ENCODE measurements around the gene NOTCH2. TPM values are rescaled to one million over a fixed set of nuclear protein-coding genes. Genes with fewer than 3 reads are reported as not detected.
"Not testable (repeated sequence)": the region's sequence is repeated elsewhere in the genome, so short reads cannot be mapped to it uniquely, and the experiment has no call there.

Gene NOTCH2
- total and polyA plus RNA-seq, 3 experiments from 2014 or later, result 24.7 to 53.9 (median 47.1) TPM

GRCh38 chr1:119975582-119976254 is 93.7 kb downstream of the NOTCH2 start:
- H3K27ac Mint-ChIP-seq, result peak overlapping the region in 1 of 8 donors; percentile 57
- H3K27me3 ChIP-seq (ENCODE audit: insufficient read depth, low read length, poor library complexity, severe bottlenecking); H3K4me1 ChIP-seq (ENCODE audit: insufficient read depth, low read length); H3K4me3 ChIP-seq (ENCODE audit: low read length); H3K9me3 ChIP-seq (ENCODE audit: low read length); H3K27me3 Mint-ChIP-seq; CTCF ChIA-PET; DNase-seq; H3K9me3 Mint-ChIP-seq; H3K27ac ChIP-seq (ENCODE audit: low read depth, low read length); H3K4me3 Mint-ChIP-seq; POLR2A ChIA-PET: not testable (repeated sequence)
- H3K36me3 Mint-ChIP-seq, result peaks cover 0 to 34% (median 18%) of the 10 kb centered on the region in 3 donors
- peaks cover 0 to 11% (median 9%) of the 10 kb centered on the region in 3 donors for H3K4me1 Mint-ChIP-seq
- peaks cover 12% of the 10 kb centered on the region for H3K36me3 ChIP-seq (ENCODE audit: insufficient read depth, low read length)

- no peak for DNase-seq
- H3K4me1 ChIP-seq (ENCODE audit: insufficient read depth, low read length), result no peaks in the 10 kb centered on the region
- CTCF ChIA-PET, result no interaction called here
- Mint-ChIP-seq H3K4me1 (peaks cover 0 to 11% (median 9%) of the 10 kb centered on the region in 3 donors), H3K4me3 (no peak overlapping the region), H3K27ac (peak overlapping the region in 1 of 8 donors; percentile 24), H3K36me3 (peaks cover 0 to 39% (median 22%) of the 10 kb centered on the region in 3 donors), H3K9me3 (no peaks in the 10 kb centered on the region), H3K27me3 (no peaks in the 10 kb centered on the region)
- POLR2A ChIA-PET, result no interaction called here
- H3K36me3 ChIP-seq (ENCODE audit: insufficient read depth, low read length), result peaks cover 12% of the 10 kb centered on the region
- H3K27me3 ChIP-seq (ENCODE audit: insufficient read depth, low read length, poor library complexity, severe bottlenecking), result no peaks in the 10 kb centered on the region
- H3K4me3 ChIP-seq (ENCODE audit: low read length), result no peak overlapping the region
- H3K27ac ChIP-seq (ENCODE audit: low read depth, low read length), result no peak overlapping the region
- no peaks in the 10 kb centered on the region for H3K9me3 ChIP-seq (ENCODE audit: low read length)
These were observed 94.5 kb downstream of the NOTCH2 start for GRCh38 chr1:119975006-119975405.

GRCh38 chr1:119974013-119974412 is 95.4 kb downstream of the NOTCH2 start:
- peaks cover 0 to 11% (median 9%) of the 10 kb centered on the region in 3 donors for H3K4me1 Mint-ChIP-seq
- ChIA-PET CTCF (no interaction called here), POLR2A (no interaction called here)
- no peak overlapping the region for H3K4me3 Mint-ChIP-seq
- H3K9me3 Mint-ChIP-seq, result no peaks in the 10 kb centered on the region
- no peaks in the 10 kb centered on the region for H3K4me1 ChIP-seq (ENCODE audit: insufficient read depth, low read length)
- H3K36me3 ChIP-seq (ENCODE audit: insufficient read depth, low read length), result peaks cover 12% of the 10 kb centered on the region
- no peak overlapping the region for H3K27ac ChIP-seq (ENCODE audit: low read depth, low read length)
- peak overlapping the region in 2 of 8 donors; percentile 23 to 28 for H3K27ac Mint-ChIP-seq
- H3K27me3 ChIP-seq (ENCODE audit: insufficient read depth, low read length, poor library complexity, severe bottlenecking), result no peaks in the 10 kb centered on the region
- no peaks in the 10 kb centered on the region for H3K27me3 Mint-ChIP-seq
- DNase-seq, result no peak
- H3K4me3 ChIP-seq (ENCODE audit: low read length), result no peak overlapping the region
- H3K9me3 ChIP-seq (ENCODE audit: low read length), result no peaks in the 10 kb centered on the region
- H3K36me3 Mint-ChIP-seq, result peaks cover 0 to 44% (median 22%) of the 10 kb centered on the region in 3 donors

DNA sequence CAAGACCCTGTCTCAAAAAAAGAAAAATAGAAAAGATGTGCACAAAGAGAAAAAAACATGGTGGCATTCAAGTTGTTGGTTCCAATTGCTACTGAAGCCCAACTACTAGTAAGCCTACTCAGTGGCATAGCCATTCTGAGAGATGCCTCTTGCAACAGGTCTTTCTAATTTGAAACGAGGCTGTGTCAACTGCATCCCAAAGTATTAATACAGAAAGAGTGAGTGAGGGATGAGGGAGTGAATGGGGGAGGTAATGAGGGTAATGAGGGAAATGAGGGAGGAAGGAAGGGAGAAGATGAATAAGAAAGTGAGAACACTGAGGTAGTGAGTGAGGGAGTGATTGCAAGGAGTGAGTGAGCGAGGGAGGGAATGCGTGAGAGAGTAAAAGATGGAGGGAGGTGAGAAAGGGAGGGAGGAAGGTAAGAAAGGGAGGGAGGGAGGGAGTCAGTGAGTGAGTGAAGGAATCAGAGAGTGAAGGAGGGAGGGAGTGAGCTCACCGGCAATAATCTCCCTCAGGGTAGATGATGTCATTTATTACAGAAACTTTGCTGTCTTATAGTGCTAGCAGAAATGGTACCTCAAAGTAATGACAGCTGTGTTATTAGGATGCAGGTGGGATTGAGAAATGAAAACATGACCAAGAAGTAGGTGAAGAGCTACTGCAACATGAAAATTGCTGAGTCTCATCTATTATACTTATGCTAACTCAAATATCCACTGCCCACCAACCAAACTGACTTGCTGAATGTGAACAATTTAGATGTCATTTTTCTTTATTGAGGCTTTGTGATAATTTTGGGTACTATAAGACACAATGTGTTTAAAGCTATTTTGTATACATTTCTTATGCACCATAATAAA is 97.5 kb downstream of the NOTCH2 start:
- Mint-ChIP-seq H3K27ac (peak overlapping the region in 1 of 8 donors; percentile 57), H3K27me3 (no peaks in the 10 kb centered on the region), H3K9me3 (no peaks in the 10 kb centered on the region), H3K4me3 (no peak overlapping the region), H3K4me1 (peaks cover 5 to 6% (median 5%) of the 10 kb centered on the region in 3 donors), H3K36me3 (peaks cover 5 to 53% (median 21%) of the 10 kb centered on the region in 3 donors)
- H3K27ac ChIP-seq (ENCODE audit: low read depth, low read length), result no peak overlapping the region
- H3K9me3 ChIP-seq (ENCODE audit: low read length), result no peaks in the 10 kb centered on the region
- CTCF ChIA-PET, result no interaction called here
- POLR2A ChIA-PET, result no interaction called here
- H3K27me3 ChIP-seq (ENCODE audit: insufficient read depth, low read length, poor library complexity, severe bottlenecking), result no peaks in the 10 kb centered on the region
- peaks cover 17% of the 10 kb centered on the region for H3K36me3 ChIP-seq (ENCODE audit: insufficient read depth, low read length)
- H3K4me3 ChIP-seq (ENCODE audit: low read length), result no peak overlapping the region
- H3K4me1 ChIP-seq (ENCODE audit: insufficient read depth, low read length), result no peaks in the 10 kb centered on the region
- DNase-seq, result no peak

DNA sequence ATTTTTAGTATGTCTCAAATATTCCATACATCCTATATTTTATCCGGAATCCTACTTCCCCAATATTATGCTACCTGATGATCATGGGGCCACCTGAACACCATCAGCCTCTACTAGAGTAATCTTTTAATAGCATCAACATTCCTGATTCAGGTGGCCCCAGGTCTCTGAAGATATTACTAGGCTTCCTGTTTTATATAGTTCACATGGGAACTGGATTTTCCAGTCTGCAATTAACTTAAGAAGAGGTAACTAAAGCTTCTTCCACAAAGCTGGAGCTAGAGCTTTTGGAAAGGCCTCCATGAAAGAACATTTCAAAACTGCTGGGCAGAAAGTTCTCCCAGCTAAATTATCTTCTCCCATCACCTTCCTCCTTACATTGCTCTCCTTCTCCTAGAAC is 100.9 kb downstream of the NOTCH2 start:
- DNase-seq, result no peak
- Mint-ChIP-seq H3K27ac (peak overlapping the region in 1 of 8 donors; percentile 78), H3K4me1 (peaks cover 0 to 5% (median 3%) of the 10 kb centered on the region in 3 donors), H3K36me3 (peaks cover 10 to 71% (median 17%) of the 10 kb centered on the region in 3 donors), H3K27me3 (no peaks in the 10 kb centered on the region), H3K4me3 (no peak overlapping the region), H3K9me3 (no peaks in the 10 kb centered on the region)
- Histone ChIP-seq H3K4me1 (ENCODE audit: insufficient read depth, low read length) (no peaks in the 10 kb centered on the region), H3K4me3 (ENCODE audit: low read length) (no peak overlapping the region), H3K36me3 (ENCODE audit: insufficient read depth, low read length) (peaks cover 22% of the 10 kb centered on the region), H3K9me3 (ENCODE audit: low read length) (no peaks in the 10 kb centered on the region), H3K27ac (ENCODE audit: low read depth, low read length) (no peak overlapping the region), H3K27me3 (ENCODE audit: insufficient read depth, low read length, poor library complexity, severe bottlenecking) (no peaks in the 10 kb centered on the region)
- ChIA-PET CTCF (interaction anchor here (1.2 to 2.0 kb wide), 6 partner anchors 12 to 208 kb away, joined by 3 to 7 read pairs (median 6); partner anchors contain the start of gene SEC22B), POLR2A (interaction anchor here (0.6 kb wide), 1 partner anchor 120 kb away, joined by 7 read pairs; no protein-coding TSS in a partner anchor)

DNA sequence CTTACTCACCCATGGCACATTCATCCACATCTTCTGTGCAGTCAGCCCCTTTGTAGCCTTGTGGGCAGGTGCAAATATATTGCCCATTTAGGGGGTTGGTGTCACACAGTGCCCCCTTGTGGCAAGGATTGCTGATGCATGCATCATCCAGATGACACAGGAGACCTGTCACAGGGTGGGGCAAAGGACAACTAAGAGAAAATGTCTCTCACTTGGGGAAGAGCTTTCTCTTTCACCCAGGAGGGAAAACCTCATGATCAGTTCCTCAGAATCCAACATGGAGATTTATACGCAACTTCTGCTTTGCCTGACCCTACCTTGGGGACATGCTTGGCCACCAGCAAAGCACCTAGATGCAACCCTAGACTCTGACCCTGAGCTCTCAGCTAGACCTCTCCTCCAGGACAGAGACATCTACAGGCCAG is 101.4 kb downstream of the NOTCH2 start:
- no peak overlapping the region for H3K27ac ChIP-seq (ENCODE audit: low read depth, low read length)
- Mint-ChIP-seq H3K36me3 (peaks cover 10 to 76% (median 17%) of the 10 kb centered on the region in 3 donors), H3K27ac (peak overlapping the region in 5 of 8 donors; percentile 38 to 82 (median 59)), H3K9me3 (no peaks in the 10 kb centered on the region), H3K4me3 (no peak overlapping the region), H3K4me1 (peaks cover under 1 to 5% (median 3%) of the 10 kb centered on the region in 3 donors), H3K27me3 (no peaks in the 10 kb centered on the region)
- H3K36me3 ChIP-seq (ENCODE audit: insufficient read depth, low read length), result peaks cover 26% of the 10 kb centered on the region
- H3K27me3 ChIP-seq (ENCODE audit: insufficient read depth, low read length, poor library complexity, severe bottlenecking), result no peaks in the 10 kb centered on the region
- peak; percentile 46 to 76 (median 51) for DNase-seq
- no peaks in the 10 kb centered on the region for H3K4me1 ChIP-seq (ENCODE audit: insufficient read depth, low read length)
- no peak overlapping the region for H3K4me3 ChIP-seq (ENCODE audit: low read length)
- H3K9me3 ChIP-seq (ENCODE audit: low read length), result no peaks in the 10 kb centered on the region
- ChIA-PET POLR2A (interaction anchor here (0.6 kb wide), 1 partner anchor 120 kb away, joined by 7 read pairs; no protein-coding TSS in a partner anchor), CTCF (interaction anchor here (1.2 to 2.0 kb wide), 6 partner anchors 11 to 208 kb away, joined by 3 to 7 read pairs (median 6); partner anchors contain the start of gene SEC22B)

DNA sequence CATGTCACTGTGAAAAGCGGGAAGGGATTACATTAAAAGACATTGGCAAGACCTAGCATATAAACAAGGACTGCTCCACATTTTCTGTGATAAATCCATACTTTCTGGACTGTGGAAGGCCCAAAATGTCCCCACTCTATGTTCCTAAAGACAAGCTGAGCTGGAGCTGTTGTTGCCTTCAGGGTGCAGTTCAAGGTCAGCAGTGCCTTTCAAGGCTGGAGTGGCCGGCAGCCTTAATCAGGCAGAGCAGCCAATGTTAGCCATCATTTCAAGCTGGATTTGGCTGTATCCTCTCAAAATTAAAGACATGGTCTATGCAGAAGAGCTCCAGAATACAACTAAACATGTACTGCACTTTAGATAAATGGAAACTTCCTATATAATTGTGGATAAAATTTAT is 102.8 kb downstream of the NOTCH2 start:
- Histone ChIP-seq H3K4me3 (ENCODE audit: low read length) (no peak overlapping the region), H3K9me3 (ENCODE audit: low read length) (no peaks in the 10 kb centered on the region), H3K36me3 (ENCODE audit: insufficient read depth, low read length) (peaks cover 26% of the 10 kb centered on the region), H3K4me1 (ENCODE audit: insufficient read depth, low read length) (no peaks in the 10 kb centered on the region), H3K27me3 (ENCODE audit: insufficient read depth, low read length, poor library complexity, severe bottlenecking) (no peaks in the 10 kb centered on the region), H3K27ac (ENCODE audit: low read depth, low read length) (no peak overlapping the region)
- POLR2A ChIA-PET, result no interaction called here
- no peaks in the 10 kb centered on the region for H3K27me3 Mint-ChIP-seq
- CTCF ChIA-PET, result interaction anchor here (0.7 to 2.0 kb wide), 2 partner anchors 18 to 210 kb away, joined by 3 to 7 read pairs; partner anchors contain the start of gene SEC22B
- H3K36me3 Mint-ChIP-seq, result peaks cover 15 to 84% (median 24%) of the 10 kb centered on the region in 3 donors
- H3K4me1 Mint-ChIP-seq, result peaks cover 3 to 5% (median 5%) of the 10 kb centered on the region in 3 donors
- no peak for DNase-seq
- H3K27ac Mint-ChIP-seq, result no peak overlapping the region
- H3K9me3 Mint-ChIP-seq, result no peaks in the 10 kb centered on the region
- H3K4me3 Mint-ChIP-seq, result no peak overlapping the region

GRCh38 chr1:119966020-119966419 is 103.4 kb downstream of the NOTCH2 start:
- H3K9me3 Mint-ChIP-seq, result no peaks in the 10 kb centered on the region
- Histone ChIP-seq H3K27ac (ENCODE audit: low read depth, low read length) (no peak overlapping the region), H3K36me3 (ENCODE audit: insufficient read depth, low read length) (peaks cover 23% of the 10 kb centered on the region), H3K4me3 (ENCODE audit: low read length) (no peak overlapping the region), H3K9me3 (ENCODE audit: low read length) (no peaks in the 10 kb centered on the region), H3K27me3 (ENCODE audit: insufficient read depth, low read length, poor library complexity, severe bottlenecking) (no peaks in the 10 kb centered on the region), H3K4me1 (ENCODE audit: insufficient read depth, low read length) (no peaks in the 10 kb centered on the region)
- H3K27ac Mint-ChIP-seq, result no peak overlapping the region
- ChIA-PET POLR2A (no interaction called here), CTCF (no interaction called here)
- no peak overlapping the region for H3K4me3 Mint-ChIP-seq
- H3K36me3 Mint-ChIP-seq, result peaks cover 15 to 84% (median 21%) of the 10 kb centered on the region in 3 donors
- H3K4me1 Mint-ChIP-seq, result peaks cover 3 to 5% (median 5%) of the 10 kb centered on the region in 3 donors
- DNase-seq, result no peak
- H3K27me3 Mint-ChIP-seq, result no peaks in the 10 kb centered on the region

Measured in CD8-positive, alpha-beta memory T cell (primary cell).